ENCODE measurements around the gene C1QTNF7. TPM values are rescaled to one million over a fixed set of nuclear protein-coding genes. Genes with fewer than 3 reads are reported as not detected.

C1QTNF7 gene
- total RNA-seq, 1 experiment from 2014 or later: not detected

GRCh38 chr4:15382669-15383273 lies 45.1 kb upstream of the C1QTNF7 start:
- Histone ChIP-seq H3K27me3 (ENCODE audit: insufficient read depth, low read length) (peaks cover 18% of the 10 kb centered on the region), H3K9me2 (ENCODE audit: insufficient read depth) (no peaks in the 10 kb centered on the region), H3K9me3 (ENCODE audit: control insufficient read depth in 1 of 2, insufficient read depth in 1 of 2, low read depth in 1 of 2, low read length in 2 of 2) (no peaks in the 10 kb centered on the region), H3K4me1 (ENCODE audit: control insufficient read depth in 1 of 2, insufficient read depth in 2 of 2, low read length in 2 of 2) (no peaks in the 10 kb centered on the region), H3K9ac (ENCODE audit: low read length) (no peak overlapping the region), H3K4me3 (replicated peaks in 1 of 2; ENCODE audit: low read depth in 1 of 2, low read length in 2 of 2) (no peak overlapping the region), H3K27ac (ENCODE audit: low read depth, low read length) (no peak overlapping the region), H4K20me1 (ENCODE audit: insufficient read depth) (no peaks in the 10 kb centered on the region), H3K79me2 (ENCODE audit: insufficient read depth, low read length) (no peaks in the 10 kb centered on the region), H3K4me2 (ENCODE audit: low read length) (no peak overlapping the region), H2AFZ (ENCODE audit: low read depth, low read length, poor library complexity, severe bottlenecking) (no peak overlapping the region), H3K36me3 (ENCODE audit: control insufficient read depth in 1 of 2, insufficient read depth in 2 of 2, low read length in 2 of 2) (no peaks in the 10 kb centered on the region)
- POLR2A ChIA-PET: no interaction called here
- DNase-seq (ENCODE audit: low read depth, low spot score): no peak
- RAD21 ChIA-PET (ENCODE audit: low non-redundant PET in 1 of 2, low total read pairs in 2 of 2, uncharacterized antibody in 2 of 2, unreplicated experiment in 2 of 2): no interaction called here
- TF ChIP-seq EGR1 (IDR thresholded peaks at IDR 0.05; ENCODE audit: low read depth) (no peak), JUND (IDR thresholded peaks at IDR 0.05) (no peak), EZH2phosphoT487 (IDR thresholded peaks at IDR 0.05; ENCODE audit: borderline replicate concordance) (no peak), EZH2 (IDR thresholded peaks at IDR 0.05) (no peak), SRF (IDR thresholded peaks at IDR 0.05; ENCODE audit: low read depth) (no peak), SP1 (IDR thresholded peaks at IDR 0.05; ENCODE audit: low read depth) (no peak), CBX3 (IDR thresholded peaks at IDR 0.05; ENCODE audit: low read depth) (no peak), MAX (IDR thresholded peaks at IDR 0.05) (no peak), CTCF (IDR thresholded peaks at IDR 0.05 in 2 of 3, conservative IDR thresholded peaks at IDR 0.05 in 1 of 3; ENCODE audit: borderline replicate concordance in 1 of 3, insufficient read depth in 1 of 3, low read depth in 2 of 3, low read length in 2 of 3) (no peak), ZNF274 (IDR thresholded peaks at IDR 0.05; ENCODE audit: low read depth, low read length) (no peak), YY1 (IDR thresholded peaks at IDR 0.05; ENCODE audit: extremely low read depth, insufficient replicate concordance, low read depth, low read length) (no peak), RAD21 (IDR thresholded peaks at IDR 0.05; ENCODE audit: low read depth) (no peak), TCF7L2 (IDR thresholded peaks at IDR 0.05; ENCODE audit: borderline replicate concordance, extremely low read depth, insufficient read depth, insufficient read length) (no peak), POLR2A (IDR thresholded peaks at IDR 0.05; ENCODE audit: borderline replicate concordance, extremely low read depth, insufficient read depth, insufficient read length) (no peak), ZBTB33 (IDR thresholded peaks at IDR 0.05; ENCODE audit: extremely low read depth, insufficient replicate concordance, low read length) (no peak), REST (IDR thresholded peaks at IDR 0.05; ENCODE audit: low read depth) (no peak), ATF3 (IDR thresholded peaks at IDR 0.05) (no peak), CEBPB (IDR thresholded peaks at IDR 0.05; ENCODE audit: low read depth) (no peak), ELF1 (IDR thresholded peaks at IDR 0.05; ENCODE audit: borderline replicate concordance, low read depth) (no peak)
- intact Hi-C loops (cut with micrococcal nuclease): no loop called here
- BruUV-seq (replicated peaks): no TSS peak
- CTCF ChIA-PET: no interaction called here
- ATAC-seq: no peak
